Upper lobe of left lung (tissue), 4 donors: ENCODE measurements around the gene CYSTM1.

Experiments used
- CTCF ChIP-seq, 6 experiments: fragments of 450-650 bp in 4 of 6; fragments of 200-600 bp in 2 of 6; sonication (generic) in 2 of 6; IDR thresholded peaks; one replicate each; pipeline ENCODE4 v1.5.1; 2016 to 2019; ENCODE audit warnings: antibody characterized with exemption in 6 of 6
- EP300 ChIP-seq, 4 donors: sonication (generic); formaldehyde crosslinking; IDR thresholded peaks; one replicate each; pipeline ENCODE4 v1.5.1; 2017; ENCODE audit warnings: antibody characterized with exemption in 4 of 4, control low read depth in 2 of 4
- POLR2A ChIP-seq, 4 donors: fragments of 450-650 bp; IDR thresholded peaks; one replicate each; pipeline ENCODE4 v1.5.1; 2016 to 2017; ENCODE audit warnings: antibody characterized with exemption in 4 of 4, mild to moderate bottlenecking in 2 of 4

GRCh38 chr5:140249536-140249935 is 74.5 kb downstream of the CYSTM1 start:
- no peak for TF ChIP-seq EP300 (IDR thresholded peaks at IDR 0.05)
- no peak for TF ChIP-seq POLR2A (IDR thresholded peaks at IDR 0.05)
- no peak for TF ChIP-seq CTCF (IDR thresholded peaks at IDR 0.05)
